ENCODE measurements around the gene FAM237B. TPM values are rescaled to one million over a fixed set of nuclear protein-coding genes. Genes with fewer than 3 reads are reported as not detected.

FAM237B gene
- total and polyA plus RNA-seq, 9 of the 15 experiments (the other 6 are each of a cell fraction or from before 2014, with no cell fraction given), result not detected

DNA sequence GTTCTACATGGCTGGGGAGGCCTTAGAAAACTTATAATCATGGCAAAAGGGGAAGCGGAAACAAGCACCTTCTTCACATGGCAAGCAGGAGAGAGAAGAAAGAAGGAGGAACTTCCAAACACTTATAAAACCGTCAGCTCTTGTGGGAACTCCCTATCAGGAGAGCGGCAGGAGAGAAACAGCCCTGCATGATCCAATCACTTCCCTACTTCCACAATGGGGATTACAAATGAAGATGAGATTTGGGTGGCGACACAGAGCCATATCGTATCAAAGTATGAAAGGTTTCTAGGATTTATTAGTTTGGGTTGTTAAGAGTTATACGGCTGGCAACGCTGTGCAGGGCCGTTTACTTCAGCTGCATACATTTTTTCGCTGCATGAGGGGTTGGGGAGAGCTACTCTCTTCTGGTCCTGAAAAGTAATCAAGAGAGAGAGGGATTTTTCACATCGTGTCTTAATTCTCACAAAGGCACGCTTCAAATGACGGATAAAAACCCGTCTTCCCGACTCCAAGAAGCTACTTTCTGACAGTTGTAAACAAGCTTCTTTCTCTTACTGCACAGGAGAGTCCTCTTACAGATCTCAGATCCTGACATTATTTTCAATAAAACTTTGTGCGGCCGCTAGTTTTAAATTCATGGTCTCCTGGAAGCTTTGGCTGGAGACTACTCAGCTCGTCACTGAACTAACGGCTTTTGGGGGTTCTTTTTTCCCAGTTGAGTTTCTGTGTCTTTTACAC is 24.7 kb upstream of the FAM237B start (continued):
- peak; percentile 26; the same call in 1 of the 2 replicates for TF ChIP-seq ZBTB40 (IDR thresholded peaks at IDR 0.05)
- no peak for TF ChIP-seq ZBTB40 (CRISPR knock-in tag; IDR thresholded peaks at IDR 0.05)
- peak; percentile 37; the same call in 1 of the 2 replicates for TF ChIP-seq CC2D1A (IDR thresholded peaks at IDR 0.05)
- TF ChIP-seq ZNF445 (CRISPR knock-in tag; IDR thresholded peaks at IDR 0.05; ENCODE audit: low read depth), result no peak
- 0 out of 2 replicates have a peak, but pooled peaks have one; percentile 11 for TF ChIP-seq ARID1B (IDR thresholded peaks at IDR 0.05)
- peak; percentile 25 to 34; a peak in 1 of 4 replicates for TF ChIP-seq TRIM24 (IDR thresholded peaks at IDR 0.05)
- TF ChIP-seq AFF4 (CRISPR knock-in tag; IDR thresholded peaks at IDR 0.05), result 0 out of 2 replicates have a peak, but pooled peaks have one; percentile 56
- TF ChIP-seq SPI1 (IDR thresholded peaks at IDR 0.05; ENCODE audit: borderline replicate concordance, low read depth, low read length), result peak; percentile 84
